ENCODE data around the gene C12orf42.

Gene C12orf42

DNA sequence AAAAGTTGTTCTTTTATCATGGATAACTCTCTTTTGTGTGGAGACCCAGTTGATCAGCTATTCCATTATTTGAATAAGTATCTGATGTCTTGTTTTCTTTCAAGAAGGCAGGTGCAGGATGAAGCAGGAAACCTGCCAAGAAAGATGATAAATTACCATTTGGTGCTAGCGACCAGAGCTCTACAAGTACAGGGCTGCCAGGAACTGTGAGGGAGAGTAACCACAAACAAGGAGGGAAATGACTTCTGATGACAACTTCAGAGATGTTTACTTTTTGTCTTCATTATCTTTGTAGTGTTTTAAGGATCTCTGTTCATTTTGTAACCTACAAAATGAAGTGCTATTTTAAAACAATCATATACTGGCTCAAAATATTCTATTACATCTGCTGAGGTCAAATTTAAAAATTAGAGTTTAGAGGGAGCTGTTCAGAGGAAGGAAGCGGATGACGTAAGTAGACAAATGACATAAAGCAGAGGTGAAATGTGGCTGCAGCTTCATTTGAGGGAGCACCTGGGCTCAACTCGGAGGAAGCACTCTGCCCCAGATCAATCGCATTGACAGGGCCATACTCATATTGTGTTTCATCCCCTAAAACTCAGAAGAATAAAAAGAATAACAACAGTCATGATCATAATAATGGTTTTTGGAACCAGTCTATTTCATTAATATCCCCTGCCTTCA is 226.8 kb downstream of the C12orf42 start:
- DNase-seq (ENCODE audit: low read depth): no peak

DNA sequence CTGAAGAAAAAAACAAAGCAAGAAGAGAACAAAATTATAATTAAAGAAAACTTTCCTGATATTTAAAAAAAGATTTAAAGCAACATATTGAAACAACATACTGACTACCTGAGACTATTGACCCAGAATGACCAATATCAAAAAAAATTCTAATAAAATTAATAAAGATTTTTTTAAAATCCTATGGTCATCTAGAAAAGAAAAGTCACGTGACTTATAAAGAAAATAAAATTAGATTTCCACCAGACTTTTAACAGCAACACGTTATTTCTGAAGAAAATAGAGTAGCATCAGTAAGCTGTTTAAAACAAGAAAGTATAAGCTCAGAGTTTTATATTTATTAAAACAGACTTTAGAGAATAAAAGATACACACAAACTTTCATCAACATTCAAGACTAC is 238.0 kb downstream of the C12orf42 start:
- DNase-seq (ENCODE audit: low read depth): no peak

All from activated T-cell treated with anti-CD3 and anti-CD28 coated beads for 24 hours (primary cell).